OCI-LY1 (cell line): Measurements from ENCODE around the gene GON4L.

Experiments used
- H2AFZ ChIP-seq: fragments of 200-600 bp; sonication (generic), shearing (Covaris generic); 2 replicates; pipeline ENCODE4 v1.6.0; 2014; ENCODE audit warnings: antibody characterized with exemption, mild to moderate bottlenecking, low read length
- H3F3A ChIP-seq: fragments of 200-600 bp; sonication (generic), shearing (Covaris generic); 2 replicates; pipeline ENCODE4 v1.6.0; 2014; ENCODE audit warnings: mild to moderate bottlenecking, antibody characterized with exemption, low read length, moderate library complexity; ENCODE audit not compliant: insufficient read depth
- H3K27ac ChIP-seq: fragments of 200-600 bp; sonication (generic); 2 replicates; pipeline ENCODE4 v1.5.1; 2014; ENCODE audit warnings: low read length, mixed run types, mild to moderate bottlenecking, low read depth; ENCODE audit not compliant: poor library complexity, severe bottlenecking
- H3K27me3 ChIP-seq: fragments of 200-600 bp; sonication (generic); 2 replicates; pipeline ENCODE4 v1.6.0; 2014; ENCODE audit warnings: antibody characterized with exemption, mild to moderate bottlenecking, low read length, moderate library complexity; ENCODE audit not compliant: insufficient read depth
- H3K36me3 ChIP-seq: fragments of 200-600 bp; sonication (generic); 2 replicates; pipeline ENCODE4 v1.6.1; 2014; ENCODE audit warnings: mild to moderate bottlenecking, antibody characterized with exemption, low read length, moderate library complexity, mixed read lengths; ENCODE audit not compliant: insufficient read depth
- H3K4me1 ChIP-seq: fragments of 200-600 bp; sonication (generic); 2 replicates; pipeline ENCODE4 v1.5.1; 2014; ENCODE audit warnings: mild to moderate bottlenecking, low read length, moderate library complexity; ENCODE audit not compliant: insufficient read depth, severe bottlenecking
- H3K4me2 ChIP-seq: fragments of 200-600 bp; sonication (generic), shearing (Covaris generic); 2 replicates; pipeline ENCODE4 v1.6.1; 2014; ENCODE audit warnings: low read length
- H3K4me3 ChIP-seq: fragments of 200-600 bp; sonication (generic); 2 replicates; pipeline ENCODE4 v1.5.1; 2014; ENCODE audit warnings: low read length, low read depth, mild to moderate bottlenecking, mixed read lengths; ENCODE audit not compliant: poor library complexity, severe bottlenecking
- H3K79me2 ChIP-seq: fragments of 200-600 bp; shearing (Covaris generic); 2 replicates; pipeline ENCODE4 v1.6.1; 2016; ENCODE audit warnings: mixed run types, low read length, mixed read lengths; ENCODE audit not compliant: insufficient read depth
- H3K9ac ChIP-seq: fragments of 200-600 bp; sonication (generic), shearing (Covaris generic); 2 replicates; pipeline ENCODE4 v1.6.1; 2014; ENCODE audit warnings: mild to moderate bottlenecking, low read length, mixed read lengths
- H3K9me2 ChIP-seq: fragments of 200-600 bp; sonication (generic), shearing (Covaris generic); 2 replicates; pipeline ENCODE4 v1.6.1; 2014; ENCODE audit warnings: low read depth, mild to moderate bottlenecking, low read length, mixed read lengths
- H3K9me3 ChIP-seq: fragments of 200-600 bp; shearing (Covaris generic); 2 replicates; pipeline ENCODE4 v1.6.1; 2014; ENCODE audit warnings: low read length, mixed read lengths
- H4K20me1 ChIP-seq: fragments of 200-600 bp; sonication (generic), shearing (Covaris generic); 2 replicates; pipeline ENCODE4 v1.6.0; 2016; ENCODE audit warnings: mild to moderate bottlenecking, low read length; ENCODE audit not compliant: insufficient read depth
- EZH2 ChIP-seq: fragments of 200-600 bp; sonication (generic), shearing (Covaris generic); IDR thresholded peaks from 2 replicates; pipeline ENCODE4 v1.8.0; 2017; ENCODE audit warnings: borderline replicate concordance, mixed run types, mild to moderate bottlenecking, antibody characterized with exemption, low read length, moderate library complexity, mixed read lengths
- TF ChIP-seq, protein P1 (sequence below): fragments of 200-600 bp; sonication (generic), shearing (Covaris generic); IDR thresholded peaks from 2 replicates; pipeline ENCODE4 v1.5.1; 2017; ENCODE audit warnings: mild to moderate bottlenecking, antibody characterized with exemption, low read length, moderate library complexity, mixed read lengths

GON4L gene

GRCh38 chr1:155856257-155856974 is 598 bp downstream of the GON4L start:
- Histone ChIP-seq H3K27ac (peak overlapping the region; percentile 54), H3K9me3 (no peaks in the 10 kb centered on the region), H4K20me1 (no peaks in the 10 kb centered on the region), H3K79me2 (peaks cover 11% of the 10 kb centered on the region), H3K9ac (peak overlapping the region; percentile 93), H3K4me1 (peaks cover 41% of the 10 kb centered on the region), H2AFZ (no peak overlapping the region), H3K4me3 (peak overlapping the region; percentile 88), H3K9me2 (no peaks in the 10 kb centered on the region), H3F3A (peaks cover 11% of the 10 kb centered on the region), H3K36me3 (peaks cover 33% of the 10 kb centered on the region; the same call in 1 of the 2 replicates), H3K27me3 (no peaks in the 10 kb centered on the region), H3K4me2 (peak overlapping the region; percentile 89)
- TF ChIP-seq, protein P1, sequence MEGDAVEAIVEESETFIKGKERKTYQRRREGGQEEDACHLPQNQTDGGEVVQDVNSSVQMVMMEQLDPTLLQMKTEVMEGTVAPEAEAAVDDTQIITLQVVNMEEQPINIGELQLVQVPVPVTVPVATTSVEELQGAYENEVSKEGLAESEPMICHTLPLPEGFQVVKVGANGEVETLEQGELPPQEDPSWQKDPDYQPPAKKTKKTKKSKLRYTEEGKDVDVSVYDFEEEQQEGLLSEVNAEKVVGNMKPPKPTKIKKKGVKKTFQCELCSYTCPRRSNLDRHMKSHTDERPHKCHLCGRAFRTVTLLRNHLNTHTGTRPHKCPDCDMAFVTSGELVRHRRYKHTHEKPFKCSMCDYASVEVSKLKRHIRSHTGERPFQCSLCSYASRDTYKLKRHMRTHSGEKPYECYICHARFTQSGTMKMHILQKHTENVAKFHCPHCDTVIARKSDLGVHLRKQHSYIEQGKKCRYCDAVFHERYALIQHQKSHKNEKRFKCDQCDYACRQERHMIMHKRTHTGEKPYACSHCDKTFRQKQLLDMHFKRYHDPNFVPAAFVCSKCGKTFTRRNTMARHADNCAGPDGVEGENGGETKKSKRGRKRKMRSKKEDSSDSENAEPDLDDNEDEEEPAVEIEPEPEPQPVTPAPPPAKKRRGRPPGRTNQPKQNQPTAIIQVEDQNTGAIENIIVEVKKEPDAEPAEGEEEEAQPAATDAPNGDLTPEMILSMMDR, result no peak
- no peak for TF ChIP-seq EZH2

GRCh38 chr1:155850345-155850744 is 6.7 kb downstream of the GON4L start:
- Histone ChIP-seq H3K9ac (no peak overlapping the region), H3K4me2 (no peak overlapping the region)
- no peak for TF ChIP-seq EZH2
- TF ChIP-seq, protein P1, result no peak

DNA sequence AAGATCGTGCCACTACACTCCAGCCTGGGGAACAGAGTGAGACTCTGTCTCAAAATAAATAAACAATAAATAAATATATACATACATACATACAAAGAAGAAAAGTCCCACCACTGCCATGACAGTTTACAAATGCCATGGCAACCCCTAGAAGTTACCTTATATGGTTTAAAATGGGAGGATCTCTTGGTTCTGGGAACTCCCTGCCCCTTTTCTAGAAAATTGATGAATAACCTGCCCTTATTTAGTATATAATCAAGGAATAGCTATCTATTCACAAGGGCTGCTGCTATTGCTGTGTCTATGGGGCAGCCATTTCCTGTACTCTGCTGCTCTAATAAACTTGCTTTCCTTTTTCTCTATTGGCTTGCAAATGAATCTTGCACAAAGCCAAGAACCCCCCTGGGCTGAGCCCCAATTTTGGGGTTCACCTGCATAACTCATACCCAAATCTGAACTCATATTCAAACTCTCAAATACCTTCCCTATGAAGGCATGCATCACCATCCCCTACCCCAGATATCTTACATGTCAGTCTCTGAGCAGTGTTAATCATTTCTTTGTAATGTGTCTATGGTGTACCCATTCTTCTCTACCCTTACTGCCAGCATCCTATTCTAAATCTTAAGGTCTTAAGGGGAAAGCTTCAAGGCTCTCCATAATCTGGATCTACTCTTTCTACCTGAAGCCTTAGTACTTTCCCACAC is 9.0 kb downstream of the GON4L start:
- Histone ChIP-seq H3K4me1 (peaks cover 19% of the 10 kb centered on the region), H3K27me3 (no peaks in the 10 kb centered on the region), H3K4me2 (no peak overlapping the region), H3K36me3 (peaks cover 75% of the 10 kb centered on the region), H3K79me2 (peaks cover 44% of the 10 kb centered on the region), H3K27ac (no peak overlapping the region), H3K9ac (no peak overlapping the region), H2AFZ (no peak overlapping the region), H3K9me3 (no peaks in the 10 kb centered on the region), H3K4me3 (no peak overlapping the region), H4K20me1 (no peaks in the 10 kb centered on the region), H3F3A (no peaks in the 10 kb centered on the region), H3K9me2 (no peaks in the 10 kb centered on the region)
- TF ChIP-seq EZH2, result no peak
- TF ChIP-seq, protein P1, result no peak

More at GRCh38 chr1:155850345-155850744, 6.7 kb downstream of the GON4L start:
- Histone ChIP-seq H3K36me3 (peaks cover 71% of the 10 kb centered on the region), H3K27me3 (no peaks in the 10 kb centered on the region), H3K4me3 (no peak overlapping the region), H2AFZ (no peak overlapping the region), H3K9me3 (no peaks in the 10 kb centered on the region), H3K79me2 (peaks cover 34% of the 10 kb centered on the region), H3K27ac (no peak overlapping the region), H3K9me2 (no peaks in the 10 kb centered on the region), H4K20me1 (no peaks in the 10 kb centered on the region), H3F3A (no peaks in the 10 kb centered on the region), H3K4me1 (peaks cover 19% of the 10 kb centered on the region)
